ENCODE results near the gene RANBP10. TPM values are rescaled to one million over a fixed set of nuclear protein-coding genes. Genes with fewer than 3 reads are reported as not detected.
A peak's percentile ranks its signal among the peaks of the same experiment; 100 is the strongest.

Gene RANBP10
- total and polyA plus RNA-seq, 2 of the 13 experiments (the other 11 are each of a cell fraction or from before 2014, with no cell fraction given): 9.2 to 22.7 TPM

GRCh38 chr16:67847064-67847861 lies 40.9 kb upstream of the RANBP10 start, which contains the start of gene CENPT (continued):
- TF ChIP-seq, protein P1, sequence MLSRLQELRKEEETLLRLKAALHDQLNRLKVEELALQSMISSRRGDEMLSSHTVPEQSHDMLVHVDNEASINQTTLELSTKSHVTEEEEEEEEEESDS (CRISPR knock-in tag; IDR thresholded peaks at IDR 0.05; ENCODE audit: borderline replicate concordance): no peak
- no peak for TF ChIP-seq DR1 (CRISPR knock-in tag; IDR thresholded peaks at IDR 0.05)
- no peak for TF ChIP-seq MLLT10 (CRISPR knock-in tag; IDR thresholded peaks at IDR 0.05)
- TF ChIP-seq, protein P2, sequence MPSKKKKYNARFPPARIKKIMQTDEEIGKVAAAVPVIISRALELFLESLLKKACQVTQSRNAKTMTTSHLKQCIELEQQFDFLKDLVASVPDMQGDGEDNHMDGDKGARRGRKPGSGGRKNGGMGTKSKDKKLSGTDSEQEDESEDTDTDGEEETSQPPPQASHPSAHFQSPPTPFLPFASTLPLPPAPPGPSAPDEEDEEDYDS (CRISPR knock-in tag; IDR thresholded peaks at IDR 0.05): no peak
- no peak; the same call in 1 of the 2 replicates for TF ChIP-seq ZHX1 (CRISPR knock-in tag; IDR thresholded peaks at IDR 0.05; ENCODE audit: low read depth)
- TF ChIP-seq PHB2 (IDR thresholded peaks at IDR 0.05; ENCODE audit: partially characterized antibody): no peak
- TF ChIP-seq ZNF33B (CRISPR knock-in tag; IDR thresholded peaks at IDR 0.05): no peak
- TF ChIP-seq, protein P3, sequence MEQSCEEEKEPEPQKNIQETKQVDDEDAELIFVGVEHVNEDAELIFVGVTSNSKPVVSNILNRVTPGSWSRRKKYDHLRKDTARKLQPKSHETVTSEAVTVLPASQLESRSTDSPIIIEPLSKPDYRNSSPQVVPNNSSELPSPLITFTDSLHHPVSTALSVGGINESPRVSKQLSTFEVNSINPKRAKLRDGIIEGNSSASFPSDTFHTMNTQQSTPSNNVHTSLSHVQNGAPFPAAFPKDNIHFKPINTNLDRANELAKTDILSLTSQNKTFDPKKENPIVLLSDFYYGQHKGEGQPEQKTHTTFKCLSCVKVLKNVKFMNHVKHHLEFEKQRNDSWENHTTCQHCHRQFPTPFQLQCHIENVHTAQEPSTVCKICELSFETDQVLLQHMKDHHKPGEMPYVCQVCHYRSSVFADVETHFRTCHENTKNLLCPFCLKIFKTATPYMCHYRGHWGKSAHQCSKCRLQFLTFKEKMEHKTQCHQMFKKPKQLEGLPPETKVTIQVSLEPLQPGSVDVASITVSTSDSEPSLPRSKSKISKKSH (CRISPR knock-in tag; IDR thresholded peaks at IDR 0.05; ENCODE audit: borderline replicate concordance): no peak; the same call in 1 of the 2 replicates
- no peak for TF ChIP-seq ZNF24 (IDR thresholded peaks at IDR 0.05)
- TF ChIP-seq E2F1 (CRISPR knock-in tag; IDR thresholded peaks at IDR 0.05): no peak
- TF ChIP-seq MED8 (CRISPR knock-in tag; IDR thresholded peaks at IDR 0.05; ENCODE audit: insufficient replicate concordance): no peak
- TF ChIP-seq ZNF614 (CRISPR knock-in tag; IDR thresholded peaks at IDR 0.05; ENCODE audit: borderline replicate concordance): no peak
- no peak for TF ChIP-seq KLF15 (CRISPR knock-in tag; IDR thresholded peaks at IDR 0.05; ENCODE audit: borderline replicate concordance)
- TF ChIP-seq CEBPG (CRISPR knock-in tag; IDR thresholded peaks at IDR 0.05): no peak
- no peak for TF ChIP-seq ZNF496 (CRISPR knock-in tag; IDR thresholded peaks at IDR 0.05; ENCODE audit: insufficient replicate concordance)
- TF ChIP-seq GZF1 (CRISPR knock-in tag; IDR thresholded peaks at IDR 0.05): no peak
- no peak for TF ChIP-seq GPN1 (CRISPR knock-in tag; IDR thresholded peaks at IDR 0.05; ENCODE audit: borderline replicate concordance)
- no peak for TF ChIP-seq HNF4A (CRISPR knock-in tag; IDR thresholded peaks at IDR 0.05)
- TF ChIP-seq SALL1 (CRISPR knock-in tag; IDR thresholded peaks at IDR 0.05): no peak; the same call in 1 of the 2 replicates
- TF ChIP-seq KDM5A (IDR thresholded peaks at IDR 0.05; ENCODE audit: borderline replicate concordance, low read length): peak; percentile 13; the same call in 1 of the 2 replicates
- no peak for TF ChIP-seq CHD4 (IDR thresholded peaks at IDR 0.05; ENCODE audit: borderline replicate concordance, low read length)
- TF ChIP-seq ZNF703 (CRISPR knock-in tag; IDR thresholded peaks at IDR 0.05; ENCODE audit: borderline replicate concordance): no peak
- no peak for TF ChIP-seq ZNF652 (CRISPR knock-in tag; IDR thresholded peaks at IDR 0.05; ENCODE audit: borderline replicate concordance, low read depth)
- TF ChIP-seq MTF1 (CRISPR knock-in tag; IDR thresholded peaks at IDR 0.05): no peak
- no peak for TF ChIP-seq SIX4 (CRISPR knock-in tag; IDR thresholded peaks at IDR 0.05)
- no peak for TF ChIP-seq ZKSCAN1 (IDR thresholded peaks at IDR 0.05; ENCODE audit: low read length)

All from HepG2 (cell line).